ENCODE data around the gene NUBP2.

Gene NUBP2

DNA sequence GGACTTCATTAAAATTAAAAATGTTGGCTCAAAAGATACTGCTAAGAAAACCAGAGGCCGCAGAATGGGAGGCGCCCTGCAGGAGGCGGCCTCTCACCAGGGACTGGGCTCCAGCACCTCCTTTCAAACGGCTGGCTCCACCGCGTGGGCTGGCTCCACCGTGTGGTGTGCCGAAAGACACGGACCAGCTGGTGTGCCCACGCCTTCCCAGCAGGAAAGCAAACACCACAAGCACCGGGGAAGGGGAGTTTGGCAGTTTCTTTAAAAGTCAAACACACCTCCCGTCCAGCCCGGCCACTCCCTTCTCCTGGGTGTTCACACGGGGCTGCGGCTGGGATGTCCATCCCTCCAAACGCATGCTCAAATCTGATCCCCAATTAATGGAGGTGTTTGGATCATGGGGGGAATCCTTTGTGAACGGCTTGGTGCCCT lies 30.0 kb downstream of the NUBP2 start:
- DNase-seq, result peak; percentile 70 to 83

DNA sequence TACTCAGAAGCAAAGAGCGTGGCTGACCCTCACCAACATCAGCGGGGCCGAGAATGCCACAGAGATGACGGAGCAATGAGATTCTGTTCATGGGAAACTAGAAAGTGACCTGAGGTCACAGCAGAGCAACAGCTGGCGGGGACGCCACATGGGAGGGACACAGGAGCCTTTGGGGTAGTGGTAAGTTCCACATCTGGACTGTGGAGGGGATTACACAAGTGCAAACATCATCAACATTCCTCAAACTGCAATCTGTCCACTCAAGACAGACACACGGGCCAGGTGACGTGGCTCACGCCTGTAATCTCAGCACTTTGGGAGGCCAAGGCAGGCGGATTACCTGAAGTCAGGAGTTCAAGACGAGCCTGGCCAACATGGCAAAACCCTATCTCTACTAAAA lies 32.7 kb downstream of the NUBP2 start:
- DNase-seq, result no peak

DNA sequence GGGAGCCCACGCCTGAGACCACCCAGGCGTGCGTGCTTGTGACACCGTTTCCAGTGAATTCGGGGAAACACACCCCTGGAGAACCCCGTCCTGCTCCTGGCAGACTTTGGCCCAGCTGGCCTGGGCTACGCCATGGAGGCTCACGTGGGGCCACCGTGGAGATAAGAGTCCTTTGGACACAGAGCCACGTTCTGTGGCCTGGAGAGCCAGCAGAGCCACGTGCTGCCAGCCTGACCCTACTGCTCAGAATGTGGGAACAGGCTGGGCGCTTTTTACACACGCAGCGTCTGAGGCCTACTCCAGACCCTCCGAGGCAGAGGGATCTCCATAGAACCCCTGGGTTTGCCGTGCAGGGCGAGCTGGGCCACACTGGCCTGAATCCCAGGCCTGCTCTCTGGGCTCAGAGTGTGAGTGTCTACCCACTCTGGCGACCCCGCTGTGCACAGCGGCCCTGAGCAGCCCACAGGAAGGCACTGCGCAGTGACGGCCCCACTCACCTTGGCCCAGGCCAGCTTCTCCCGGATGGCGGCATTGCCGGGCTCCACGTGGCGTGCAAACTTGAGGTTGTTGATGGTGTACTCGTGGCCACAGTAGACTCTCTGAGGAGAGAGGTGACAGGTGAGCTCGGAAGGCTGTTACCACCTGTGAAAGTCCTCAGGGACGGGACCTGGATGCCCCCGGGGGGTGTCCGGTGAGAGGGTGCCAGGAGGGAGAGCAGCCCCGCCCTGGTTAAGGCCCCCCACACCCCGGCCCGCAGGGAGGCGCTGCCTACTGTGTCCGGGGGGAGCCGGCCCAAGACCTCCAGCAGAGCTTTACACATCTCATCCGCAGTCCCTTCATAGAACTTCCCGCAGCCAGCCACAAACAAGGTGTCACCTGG lies 33.9 kb downstream of the NUBP2 start:
- no peak for DNase-seq

DNA sequence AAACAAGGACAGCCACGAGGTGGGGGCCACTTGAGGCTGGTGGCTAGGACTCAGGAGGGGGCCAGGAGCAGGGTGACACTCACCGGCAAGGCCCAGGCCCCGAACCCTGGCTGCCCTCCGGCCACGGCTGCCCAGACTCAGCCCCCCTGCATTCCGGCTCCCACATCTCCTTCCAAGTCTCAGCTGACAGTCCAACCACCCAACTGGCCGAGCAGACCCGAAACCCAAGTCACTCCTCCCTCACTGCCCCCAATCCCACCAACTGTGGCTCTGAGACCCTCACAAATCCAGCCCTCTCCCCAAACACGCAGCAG lies 34.5 kb downstream of the NUBP2 start:
- DNase-seq, result no peak

DNA sequence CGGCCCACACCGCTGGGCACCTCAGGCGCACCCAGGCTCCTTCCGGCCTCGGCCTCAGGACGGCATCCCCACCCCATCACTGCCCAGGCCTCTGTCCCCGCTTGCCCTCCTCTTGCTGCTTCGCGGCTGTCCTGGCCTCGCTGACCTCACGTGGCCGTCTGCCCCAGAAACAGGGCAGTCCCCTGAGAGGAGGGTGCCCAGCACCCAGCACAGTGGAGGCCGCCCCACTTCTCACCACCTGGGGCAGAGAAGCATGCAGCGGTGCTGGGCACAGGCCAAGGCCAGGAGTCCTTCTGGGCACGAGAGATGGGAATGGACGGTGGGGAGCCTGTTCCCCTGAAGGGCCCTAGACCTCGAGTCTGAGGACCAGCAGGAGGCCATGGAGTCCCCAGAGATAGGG lies 35.0 kb downstream of the NUBP2 start:
- no peak for DNase-seq

DNA sequence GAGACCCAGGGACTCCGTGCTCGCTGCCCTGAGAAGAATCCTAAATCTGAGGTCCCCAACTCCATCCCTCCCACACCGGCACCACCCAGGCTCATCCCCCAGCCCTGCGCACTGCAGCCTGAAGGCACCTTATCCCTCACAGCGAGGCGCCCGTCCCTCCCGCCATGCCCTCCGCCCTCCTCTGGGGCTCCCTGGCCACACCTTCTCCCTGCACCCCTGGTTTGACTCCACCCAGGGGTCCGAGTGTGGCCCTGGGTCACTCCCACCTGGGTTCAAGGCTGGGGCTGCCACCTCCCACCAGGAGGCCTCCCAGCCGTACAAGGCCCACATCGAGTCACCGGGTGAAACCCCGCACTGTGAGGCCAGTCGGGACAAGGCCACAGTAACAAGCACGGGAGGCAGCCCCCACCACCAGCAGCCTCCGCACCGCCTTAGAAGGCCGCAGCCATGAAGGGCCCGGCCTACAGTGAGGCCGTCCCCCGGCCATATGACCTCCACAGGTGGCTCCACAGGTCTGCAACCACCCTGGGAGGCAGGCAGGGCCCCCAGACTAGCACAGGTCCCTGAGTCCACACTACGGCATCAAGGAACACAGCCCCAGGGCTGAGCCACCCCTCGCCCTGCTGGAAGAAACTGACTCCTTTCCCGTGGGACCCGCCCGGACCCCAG lies 35.6 kb downstream of the NUBP2 start:
- no peak for DNase-seq

DNA sequence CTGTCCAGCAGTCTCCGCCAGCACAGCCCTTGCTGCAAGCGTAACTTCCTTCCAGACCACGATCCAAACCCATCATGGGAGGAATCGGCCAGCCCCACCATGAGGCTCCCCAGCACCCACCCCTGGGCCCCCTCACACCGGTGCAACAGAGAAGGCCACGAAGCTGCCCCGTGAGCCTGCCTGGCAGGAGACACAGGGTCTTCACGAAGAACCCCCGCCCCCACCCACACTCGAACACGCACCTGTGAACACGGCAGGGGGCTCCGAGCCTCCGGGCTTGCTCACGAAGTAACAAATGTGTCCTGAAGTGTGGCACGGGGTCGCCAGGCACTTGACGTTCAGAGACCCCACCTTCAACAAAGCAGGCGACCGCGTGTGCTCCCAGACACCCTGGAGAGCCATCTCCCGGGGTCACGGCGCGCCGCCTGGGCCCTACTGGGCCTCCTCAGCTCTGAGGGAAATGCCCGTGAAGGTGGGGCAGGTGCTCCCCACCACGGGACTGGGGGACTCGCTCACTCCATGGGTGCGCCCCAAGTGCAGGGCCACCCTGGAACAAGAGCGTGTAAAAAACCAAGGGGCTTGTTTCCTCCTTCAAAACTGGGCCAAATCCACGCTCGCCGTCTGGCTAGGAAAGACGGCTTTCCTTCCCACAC lies 36.2 kb downstream of the NUBP2 start:
- DNase-seq, result no peak

DNA sequence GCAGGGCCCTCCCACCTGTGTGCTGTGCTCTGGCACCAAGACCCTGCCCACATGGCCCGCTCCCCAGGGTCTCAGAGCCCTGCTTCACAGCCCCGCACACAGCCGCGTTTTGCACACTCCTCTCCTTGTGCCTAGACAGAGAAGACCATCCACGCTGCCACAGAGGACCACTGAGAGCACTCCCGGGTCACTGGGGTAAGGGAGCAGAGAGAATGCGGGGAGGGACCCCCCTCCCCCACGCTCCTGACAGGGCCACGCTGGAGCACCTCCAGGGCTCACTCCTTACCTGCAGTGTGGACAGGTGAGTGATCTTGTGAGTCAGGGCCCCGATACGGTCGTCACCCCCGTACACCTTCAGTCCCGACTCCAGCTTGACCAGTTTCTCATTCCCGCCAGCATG lies 36.9 kb downstream of the NUBP2 start:
- no peak for DNase-seq

DNA sequence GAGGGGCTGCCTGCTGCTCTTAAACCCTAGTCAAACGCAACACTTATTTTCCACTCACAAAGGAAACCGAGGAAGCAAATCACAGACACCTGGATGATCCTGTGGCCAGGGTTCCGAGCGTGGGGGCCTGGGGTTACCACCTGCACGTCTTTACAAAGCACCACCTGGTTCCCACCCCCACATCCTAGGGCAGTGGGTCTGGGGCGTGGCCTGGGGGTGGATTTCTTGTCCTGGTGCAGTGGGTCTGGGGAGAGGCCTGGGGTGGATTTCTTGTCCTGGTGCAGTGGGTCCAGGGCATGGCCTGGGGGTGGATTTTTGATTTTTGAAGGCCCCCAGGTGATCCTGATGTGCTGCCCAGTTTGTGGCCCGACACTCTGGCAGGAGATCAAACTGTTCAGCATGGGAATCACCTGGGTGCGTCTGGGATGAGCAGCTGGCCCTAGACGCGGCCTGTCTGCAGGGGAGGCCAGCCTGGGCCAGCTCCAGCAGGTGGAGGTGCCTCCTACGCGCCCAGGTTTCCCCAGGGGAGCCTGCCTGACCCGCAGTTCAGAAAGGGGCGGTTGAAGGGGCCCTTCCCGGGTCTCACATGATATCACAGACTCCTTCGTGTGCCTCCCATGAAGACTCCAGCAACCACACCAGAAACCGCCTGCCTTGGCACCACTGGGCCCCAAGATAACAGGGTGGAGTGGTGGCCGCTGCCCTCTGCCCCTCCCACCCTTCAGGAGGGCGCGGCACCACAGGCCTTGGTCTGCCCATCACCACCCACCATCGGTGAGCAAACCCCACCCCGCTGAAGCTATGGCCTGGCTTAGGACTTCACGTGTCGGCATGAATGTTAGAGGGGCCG lies 37.6 kb downstream of the NUBP2 start:
- DNase-seq, result no peak

DNA sequence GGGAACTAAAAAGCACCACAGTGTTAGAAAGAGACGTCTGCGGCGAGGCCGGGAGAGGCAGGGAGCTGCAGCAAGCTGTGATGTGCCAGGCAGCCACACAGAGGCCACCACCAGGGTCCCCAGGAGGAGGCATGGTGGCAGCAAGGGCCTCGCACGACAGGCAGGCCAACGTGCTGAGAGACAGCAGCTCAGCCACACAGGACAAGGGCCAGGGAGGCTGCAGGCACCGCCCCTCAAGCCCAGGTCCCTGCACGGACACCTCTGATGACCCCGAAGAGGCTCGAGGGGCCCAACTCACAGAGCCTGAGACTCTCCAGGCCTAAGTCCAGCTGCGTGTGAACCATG lies 38.2 kb downstream of the NUBP2 start:
- no peak for DNase-seq

DNA sequence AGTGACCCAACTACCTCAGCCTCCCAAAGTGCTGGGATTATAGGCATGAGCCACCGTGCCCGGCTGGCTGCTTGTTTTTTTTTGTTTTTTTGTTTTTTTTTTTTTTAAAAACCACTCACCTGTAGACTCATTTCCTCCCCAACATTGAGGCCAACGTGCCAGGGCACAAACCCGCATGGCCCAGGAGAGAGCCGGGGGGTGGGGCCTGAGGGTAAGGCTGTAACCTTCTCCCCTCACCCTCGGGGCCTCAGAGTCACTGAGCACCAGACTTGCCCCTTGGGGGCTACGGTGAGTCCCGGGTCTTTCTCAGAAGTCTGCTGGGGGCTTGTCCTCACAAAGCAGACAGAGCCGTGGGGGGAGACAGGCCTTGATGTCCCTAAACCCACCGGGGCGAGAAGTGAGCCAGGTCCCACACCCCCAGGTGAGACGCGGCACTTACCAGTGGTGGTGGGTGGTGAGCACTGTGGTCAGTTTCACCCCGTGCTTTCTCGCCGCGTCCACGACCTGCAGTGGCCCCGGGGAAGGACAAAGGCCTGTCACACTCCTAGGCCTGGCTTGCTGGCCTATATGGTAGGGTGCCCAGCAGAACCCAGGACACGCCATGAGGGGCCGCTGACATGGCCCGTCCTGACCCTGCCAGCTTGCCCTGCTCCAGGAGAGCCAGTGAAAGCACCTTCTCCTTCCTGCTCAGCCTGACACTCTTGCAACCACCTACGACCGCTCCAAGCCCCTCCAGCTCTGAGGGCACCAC lies 39.3 kb downstream of the NUBP2 start:
- no peak for DNase-seq

DNA sequence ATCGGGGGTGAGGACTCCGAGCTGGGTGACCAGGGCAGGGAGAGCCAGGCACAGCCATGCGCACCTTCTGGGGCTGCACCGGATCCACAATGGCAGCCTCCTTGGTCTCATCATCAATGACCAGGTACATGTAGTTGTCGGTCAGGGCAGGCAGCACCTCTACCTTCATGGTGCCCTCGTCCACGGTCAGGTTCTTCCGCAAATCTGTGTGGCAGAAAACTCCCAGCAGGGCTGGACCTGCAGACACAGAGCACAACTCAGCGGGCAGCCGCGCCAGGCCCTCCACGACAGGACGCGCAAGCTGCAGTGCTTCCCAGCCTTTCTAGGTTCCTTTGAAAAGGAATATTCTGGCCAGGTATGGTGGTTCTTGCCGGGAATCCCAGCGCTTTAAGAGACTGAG lies 40.0 kb downstream of the NUBP2 start:
- DNase-seq, result no peak

DNA sequence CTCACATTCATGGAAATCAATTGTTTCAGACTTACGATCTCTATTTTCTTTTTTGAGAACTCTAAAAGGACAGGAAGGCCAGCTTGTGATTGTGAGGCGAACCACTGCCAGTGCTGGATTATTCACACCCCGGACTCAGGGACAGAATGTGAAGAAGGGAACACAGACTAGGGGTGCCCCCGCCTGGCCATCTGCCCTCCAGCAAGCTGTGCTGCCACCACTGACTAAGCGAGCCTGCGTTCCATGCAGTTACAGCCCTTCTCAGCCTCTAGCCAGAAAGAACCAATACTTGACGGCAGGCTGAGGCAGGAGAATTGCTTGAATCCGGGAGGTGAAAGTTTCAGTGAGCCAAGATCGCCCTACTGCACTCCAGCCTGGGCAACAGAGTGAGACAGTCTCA lies 41.1 kb downstream of the NUBP2 start:
- peak in 1 of 2 experiments; percentile 55 for DNase-seq

DNA sequence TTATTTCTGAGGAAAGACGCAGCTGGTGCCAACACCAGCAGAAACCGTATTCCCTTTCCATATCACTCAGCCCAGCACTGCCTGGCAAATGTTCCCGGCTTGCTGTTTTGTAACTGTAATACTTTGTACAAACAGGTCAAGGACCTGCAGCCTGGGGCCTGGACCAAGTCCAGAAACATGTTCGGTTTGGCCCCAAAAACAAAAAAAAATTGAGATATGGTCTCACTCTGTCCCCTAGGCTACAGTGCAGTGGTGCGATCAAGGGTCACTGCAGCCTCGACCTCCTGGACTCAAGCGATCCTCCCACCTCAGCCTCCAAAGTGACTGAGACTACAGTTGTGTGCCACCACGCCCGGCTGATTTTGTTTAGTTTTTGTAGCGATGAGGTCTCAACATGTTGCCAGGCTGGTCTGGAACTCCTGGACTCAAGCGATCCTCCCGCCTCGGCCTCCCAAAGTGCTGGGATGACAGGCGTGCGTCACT lies 42.7 kb downstream of the NUBP2 start:
- no peak for DNase-seq

DNA sequence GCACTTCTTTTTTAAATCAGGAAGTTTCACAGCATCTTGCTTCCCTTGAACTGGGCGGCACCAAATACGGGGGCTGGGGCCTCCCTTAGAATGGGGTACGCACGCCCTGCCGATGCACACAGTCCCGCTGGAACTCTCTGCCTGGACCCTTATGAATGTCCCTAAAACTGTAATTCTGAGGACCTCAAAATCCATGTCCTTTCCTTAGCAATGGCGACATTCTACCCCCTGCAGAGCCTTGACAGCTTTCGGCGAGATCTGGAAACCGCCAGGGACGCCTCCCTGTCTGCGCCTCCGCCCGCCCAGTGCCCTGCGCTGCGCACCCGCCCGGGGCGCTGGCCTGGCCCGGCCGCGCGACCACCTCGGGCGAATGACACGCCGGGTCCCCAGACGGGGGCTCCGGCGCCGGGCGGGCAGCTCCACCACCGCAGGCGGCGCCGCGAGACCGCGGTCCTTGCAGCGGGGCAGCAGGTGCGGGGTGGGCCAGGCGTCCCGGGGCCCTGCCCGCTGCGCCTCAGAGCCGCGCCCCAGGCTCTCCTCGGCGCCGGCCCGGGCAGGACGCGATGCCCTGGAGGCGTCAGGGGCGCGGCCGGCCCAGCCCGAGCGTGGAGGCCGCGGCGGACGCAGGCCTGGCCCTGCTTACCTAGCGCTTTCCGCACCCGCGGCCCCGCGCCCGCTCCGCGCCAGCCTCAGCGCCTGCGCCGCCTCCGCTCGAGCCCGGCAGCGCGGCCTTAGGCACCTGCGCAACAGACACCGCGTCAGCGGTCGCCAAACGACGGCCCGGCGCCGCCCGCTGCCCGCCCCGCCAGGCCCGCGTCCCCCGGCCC lies 43.3 kb downstream of the NUBP2 start:
- DNase-seq, result peak; percentile 66 to 69

DNA sequence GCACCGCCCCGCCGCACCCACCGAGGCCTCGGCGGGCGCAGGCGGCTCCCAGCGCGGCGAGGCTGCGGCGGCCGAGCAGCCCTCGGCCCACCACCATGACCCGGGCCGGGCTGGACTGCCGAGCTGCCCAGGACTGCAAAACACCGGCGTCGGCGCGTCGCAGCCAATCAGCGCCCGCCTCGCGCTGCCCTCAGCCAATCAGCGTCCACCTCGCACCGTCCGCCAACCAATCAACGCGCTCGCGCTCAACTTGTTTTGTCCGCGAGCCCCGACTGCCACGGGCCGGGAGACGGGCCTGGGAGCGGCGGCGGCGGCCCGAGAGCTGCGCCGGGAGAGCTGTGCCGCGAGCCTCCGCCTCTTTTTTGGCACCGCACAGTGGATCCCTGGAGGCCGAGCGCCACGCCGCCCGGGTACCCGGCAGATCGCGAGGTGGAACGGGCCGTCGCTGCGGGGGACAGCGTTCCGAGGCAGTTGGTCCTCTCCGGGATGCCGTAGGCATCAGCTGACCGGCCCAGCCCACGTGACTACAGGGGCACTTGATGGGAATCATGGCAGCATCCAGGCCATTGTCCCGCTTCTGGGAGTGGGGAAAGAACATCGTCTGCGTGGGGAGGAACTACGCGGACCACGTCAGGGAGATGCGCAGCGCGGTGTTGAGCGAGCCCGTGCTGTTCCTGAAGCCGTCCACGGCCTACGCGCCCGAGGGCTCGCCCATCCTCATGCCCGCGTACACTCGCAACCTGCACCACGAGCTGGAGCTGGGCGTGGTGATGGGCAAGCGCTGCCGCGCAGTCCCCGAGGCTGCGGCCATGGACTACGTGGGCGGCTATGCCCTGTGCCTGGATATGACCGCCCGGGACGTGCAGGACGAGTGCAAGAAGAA lies 44.2 kb downstream of the NUBP2 start, which contains the start of the genes FAHD1 and HAGH:
Gene FAHD1 (plus strand): TSS at position 516 of the 883 bp plus-strand sequence. CDS start 33 bp downstream, at position 549.
Gene HAGH (minus strand): TSS at position 135 of the 883 bp plus-strand sequence. CDS start 38 bp downstream, at position 97.
- peak; percentile 86 to 93 for DNase-seq

DNA sequence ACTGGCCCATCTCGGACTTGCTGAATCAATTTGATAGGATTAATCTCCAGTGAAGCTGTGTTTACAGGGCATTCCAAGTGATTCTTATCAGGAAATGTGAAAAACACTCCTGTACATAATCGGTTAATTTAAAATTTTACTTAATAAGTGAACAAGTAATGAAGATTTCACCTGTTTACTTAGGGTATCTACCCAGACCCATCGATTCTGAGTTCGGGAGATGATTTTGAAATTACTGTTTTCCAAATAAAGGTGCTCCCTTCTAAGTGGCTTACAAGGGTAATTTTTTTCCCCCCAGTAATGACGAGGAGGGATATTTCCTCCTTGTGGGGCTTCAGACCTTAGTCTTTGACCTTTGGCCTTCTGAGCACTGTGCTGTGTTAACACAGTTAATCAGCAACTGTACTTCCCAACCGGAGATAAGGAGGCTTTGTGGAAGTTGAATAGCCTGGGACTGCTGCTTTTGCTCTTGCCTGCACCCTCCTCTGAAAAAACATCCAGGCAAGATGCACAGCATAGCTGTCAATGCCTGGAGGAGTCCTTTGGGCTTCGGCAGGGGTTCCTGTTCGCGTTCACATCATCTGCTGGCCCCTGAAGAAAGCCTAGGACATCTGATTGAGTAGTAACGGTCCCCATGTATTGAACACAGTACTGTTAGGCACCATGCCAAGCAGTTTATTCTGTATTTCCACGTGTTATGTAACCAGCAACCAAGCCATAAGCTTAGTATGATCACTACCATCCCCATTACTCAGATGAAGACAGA lies 46.1 kb downstream of the NUBP2 start:
- DNase-seq, result no peak

DNA sequence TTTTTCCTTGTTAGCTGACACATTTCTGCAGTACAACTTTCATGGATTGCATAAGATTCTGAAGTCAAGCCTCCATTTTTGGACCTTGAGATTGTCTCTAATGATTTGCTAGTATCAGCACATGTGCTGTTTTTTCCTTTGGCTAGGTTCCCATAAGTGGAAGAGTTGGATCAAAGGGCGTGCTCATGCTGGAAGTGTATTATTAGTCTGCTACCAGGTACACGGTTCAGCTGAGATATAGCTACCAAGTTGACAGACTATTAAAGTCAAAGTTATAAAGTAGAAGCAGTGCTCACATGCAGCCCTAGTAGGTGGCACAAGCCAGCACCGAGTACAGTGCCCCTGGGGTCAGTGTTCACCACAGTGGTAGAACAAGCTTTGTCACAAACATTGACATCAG lies 47.5 kb downstream of the NUBP2 start:
- DNase-seq, result no peak

All from NCI-H524 (cell line).